Stimulated activated naive B cell treated with anti-CD40 and anti-IgM and Interleukin-4, amounts not matched to agents 10 μg/mL and 1 μg/mL and 100 μg/mL, for 72 hours (primary cell): ENCODE data around the gene HRC.
A peak's percentile ranks its signal among the peaks of the same experiment; 100 is the strongest.

ENCODE experiments used
- ATAC-seq, 2 donors: fragments of 150-1000 bp; cut with Tn5 transposase; replicated peaks; 2 replicates each; pipeline ENCODE4 v1.10.0; 2021; ENCODE audit warnings: moderate library complexity in 1 of 2
- DNase-seq: peaks from one replicate; pipeline ENCODE4 v3.0.0; 2021
- H3K27ac Mint-ChIP-seq: one replicate; pipeline ENCODE4 v1.8.0; 2022; ENCODE audit warnings: mild to moderate bottlenecking, mixed read lengths
- H3K27me3 Mint-ChIP-seq, 2 donors: one replicate each; pipeline ENCODE4 v1.8.0; 2022; ENCODE audit warnings: mixed read lengths in 2 of 2
- H3K36me3 Mint-ChIP-seq, 2 donors: one replicate each; pipeline ENCODE4 v1.8.0; 2022; ENCODE audit warnings: mixed read lengths in 2 of 2, mild to moderate bottlenecking in 1 of 2
- H3K4me1 Mint-ChIP-seq, 2 donors: one replicate each; pipeline ENCODE4 v1.8.0; 2022; ENCODE audit warnings: mixed read lengths in 2 of 2, mild to moderate bottlenecking in 1 of 2
- H3K4me3 Mint-ChIP-seq, 2 donors: one replicate each; pipeline ENCODE4 v1.8.0; 2022; ENCODE audit warnings: mild to moderate bottlenecking in 2 of 2, mixed read lengths in 2 of 2, moderate library complexity in 1 of 2
- H3K9me3 Mint-ChIP-seq, 2 donors: one replicate each; pipeline ENCODE4 v1.8.0; 2022; ENCODE audit warnings: mixed read lengths in 2 of 2, mild to moderate bottlenecking in 1 of 2

HRC gene

GRCh38 chr19:49180659-49181058 is 25.5 kb upstream of the HRC start:
- H3K27ac Mint-ChIP-seq: no peak overlapping the region
- peaks cover 11 to 12% of the 10 kb centered on the region in 2 donors for H3K27me3 Mint-ChIP-seq
- peaks cover 0 to 4% of the 10 kb centered on the region in 2 donors for H3K36me3 Mint-ChIP-seq
- peaks cover 9 to 10% of the 10 kb centered on the region in 2 donors for H3K9me3 Mint-ChIP-seq
- H3K4me3 Mint-ChIP-seq: no peak overlapping the region
- H3K4me1 Mint-ChIP-seq: peaks cover 0 to 3% of the 10 kb centered on the region in 2 donors
- ATAC-seq (no peak), DNase-seq (no peak)

GRCh38 chr19:49173198-49173597 is 18.0 kb upstream of the HRC start:
- H3K36me3 Mint-ChIP-seq: no peaks in the 10 kb centered on the region
- no peaks in the 10 kb centered on the region for H3K9me3 Mint-ChIP-seq

GRCh38 chr19:49168421-49168820 is 13.2 kb upstream of the HRC start:
- DNase-seq (no peak), ATAC-seq (no peak)
- peaks cover 25 to 35% of the 10 kb centered on the region in 2 donors for H3K27me3 Mint-ChIP-seq
- H3K36me3 Mint-ChIP-seq: no peaks in the 10 kb centered on the region
- no peaks in the 10 kb centered on the region for H3K9me3 Mint-ChIP-seq
- no peaks in the 10 kb centered on the region for H3K4me1 Mint-ChIP-seq
- H3K27ac Mint-ChIP-seq: no peak overlapping the region
- H3K4me3 Mint-ChIP-seq: no peak overlapping the region

More at GRCh38 chr19:49173198-49173597, 18.0 kb upstream of the HRC start:
- H3K27me3 Mint-ChIP-seq: peaks cover 10 to 22% of the 10 kb centered on the region in 2 donors
- H3K4me1 Mint-ChIP-seq: peaks cover 0 to 3% of the 10 kb centered on the region in 2 donors
- no peak overlapping the region for H3K27ac Mint-ChIP-seq
- DNase-seq (no peak), ATAC-seq (no peak)
- no peak overlapping the region for H3K4me3 Mint-ChIP-seq

GRCh38 chr19:49167857-49168409 is 12.7 kb upstream of the HRC start:
- Mint-ChIP-seq H3K27ac (no peak overlapping the region), H3K4me3 (no peak overlapping the region), H3K9me3 (no peaks in the 10 kb centered on the region), H3K4me1 (no peaks in the 10 kb centered on the region), H3K36me3 (no peaks in the 10 kb centered on the region), H3K27me3 (peaks cover 25 to 35% of the 10 kb centered on the region in 2 donors)
- DNase-seq (no peak), ATAC-seq (no peak)

- ATAC-seq (no peak), DNase-seq (no peak)
- Mint-ChIP-seq H3K4me3 (no peak overlapping the region), H3K4me1 (no peaks in the 10 kb centered on the region), H3K36me3 (no peaks in the 10 kb centered on the region), H3K27me3 (peaks cover 26 to 38% of the 10 kb centered on the region in 2 donors), H3K27ac (no peak overlapping the region), H3K9me3 (no peaks in the 10 kb centered on the region)
Observed at GRCh38 chr19:49165865-49166301, 10.7 kb upstream of the HRC start.

GRCh38 chr19:49165111-49165750 is 10.0 kb upstream of the HRC start:
- no peaks in the 10 kb centered on the region for H3K36me3 Mint-ChIP-seq
- DNase-seq (no peak), ATAC-seq (no peak)
- H3K9me3 Mint-ChIP-seq: no peaks in the 10 kb centered on the region
- H3K4me1 Mint-ChIP-seq: no peaks in the 10 kb centered on the region
- no peak overlapping the region for H3K4me3 Mint-ChIP-seq
- peaks cover 28 to 45% of the 10 kb centered on the region in 2 donors for H3K27me3 Mint-ChIP-seq
- H3K27ac Mint-ChIP-seq: no peak overlapping the region

GRCh38 chr19:49161987-49162386 is 6.8 kb upstream of the HRC start:
- peaks cover 6 to 15% of the 10 kb centered on the region in 2 donors for H3K4me1 Mint-ChIP-seq
- ATAC-seq: no peak
- H3K9me3 Mint-ChIP-seq: no peaks in the 10 kb centered on the region
- DNase-seq: no peak
- H3K4me3 Mint-ChIP-seq: no peak overlapping the region
- H3K27ac Mint-ChIP-seq: no peak overlapping the region
- H3K27me3 Mint-ChIP-seq: peaks cover 45 to 63% of the 10 kb centered on the region in 2 donors
- H3K36me3 Mint-ChIP-seq: no peaks in the 10 kb centered on the region

GRCh38 chr19:49160450-49161189 is 5.4 kb upstream of the HRC start:
- Mint-ChIP-seq H3K4me1 (peaks cover 6 to 15% of the 10 kb centered on the region in 2 donors), H3K27me3 (peaks cover 46 to 61% of the 10 kb centered on the region in 2 donors), H3K9me3 (no peaks in the 10 kb centered on the region), H3K27ac (no peak overlapping the region), H3K36me3 (no peaks in the 10 kb centered on the region), H3K4me3 (no peak overlapping the region)
- DNase-seq (no peak), ATAC-seq (no peak)

GRCh38 chr19:49157445-49158224 is 2.4 kb upstream of the HRC start, which contains the start of gene TRPM4:
Gene TRPM4 (plus strand): TSS chr19:49157792. CDS start chr19:49157867, 75 bp downstream.
- Mint-ChIP-seq H3K4me1 (peaks cover 15% of the 10 kb centered on the region in 2 donors), H3K4me3 (peak within 1 kb of the TSS; percentile 50 to 77), H3K27me3 (peaks cover 72 to 84% of the 10 kb centered on the region in 2 donors), H3K36me3 (no peaks in the 10 kb centered on the region), H3K27ac (no peak within 1 kb of the TSS), H3K9me3 (peaks cover 14 to 15% of the 10 kb centered on the region in 2 donors)
- DNase-seq (no peak), ATAC-seq (peak; percentile 67 to 72)

- DNase-seq: no peak
- Mint-ChIP-seq H3K36me3 (peaks cover 0 to 4% of the 10 kb centered on the region in 2 donors), H3K27me3 (peaks cover 76 to 93% of the 10 kb centered on the region in 2 donors)
Observed at GRCh38 chr19:49155820-49156346, 687 bp upstream of the HRC start.

GRCh38 chr19:49154279-49154678 is 917 bp downstream of the HRC start:
- H3K4me1 Mint-ChIP-seq: peaks cover 28 to 36% of the 10 kb centered on the region in 2 donors
- H3K9me3 Mint-ChIP-seq: peaks cover 14 to 20% of the 10 kb centered on the region in 2 donors
- no peak overlapping the region for H3K27ac Mint-ChIP-seq
- no peak for ATAC-seq
- no peak overlapping the region for H3K4me3 Mint-ChIP-seq
- DNase-seq: no peak
- H3K27me3 Mint-ChIP-seq: peaks cover 74 to 90% of the 10 kb centered on the region in 2 donors
- peaks cover 0 to 4% of the 10 kb centered on the region in 2 donors for H3K36me3 Mint-ChIP-seq

More at GRCh38 chr19:49155820-49156346, 687 bp upstream of the HRC start:
- ATAC-seq: no peak
- H3K27ac Mint-ChIP-seq: no peak overlapping the region
- H3K4me1 Mint-ChIP-seq: peaks cover 20 to 22% of the 10 kb centered on the region in 2 donors
- H3K9me3 Mint-ChIP-seq: peaks cover 14 to 20% of the 10 kb centered on the region in 2 donors
- H3K4me3 Mint-ChIP-seq: no peak overlapping the region

- no peak for ATAC-seq
- peaks cover 30 to 41% of the 10 kb centered on the region in 2 donors for H3K4me1 Mint-ChIP-seq
- peaks cover 14 to 22% of the 10 kb centered on the region in 2 donors for H3K9me3 Mint-ChIP-seq
- DNase-seq: no peak
- H3K27ac Mint-ChIP-seq: no peak overlapping the region
- H3K27me3 Mint-ChIP-seq: peaks cover 78 to 90% of the 10 kb centered on the region in 2 donors
- H3K4me3 Mint-ChIP-seq: no peak overlapping the region
- H3K36me3 Mint-ChIP-seq: peaks cover 0 to 6% of the 10 kb centered on the region in 2 donors
Observed at GRCh38 chr19:49153167-49153809, 1.9 kb downstream of the HRC start.

GRCh38 chr19:49152119-49152550 is 3.1 kb downstream of the HRC start:
- Mint-ChIP-seq H3K9me3 (peaks cover 14 to 22% of the 10 kb centered on the region in 2 donors), H3K4me1 (peaks cover 27 to 35% of the 10 kb centered on the region in 2 donors), H3K4me3 (peak overlapping the region in 1 of 2 donors; percentile 18), H3K36me3 (peaks cover 0 to 6% of the 10 kb centered on the region in 2 donors), H3K27ac (peak overlapping the region; percentile 82), H3K27me3 (peaks cover 81 to 90% of the 10 kb centered on the region in 2 donors)
- DNase-seq (no peak), ATAC-seq (peak in 1 of 2 donors; percentile 3)
